Uterus (tissue), 2 donors: ENCODE results near the gene LILRB2.

Experiments
- POLR2A ChIP-seq, 2 donors: fragments of 450-650 bp; IDR thresholded peaks; one replicate each; pipeline ENCODE4 v1.6.1; 2016; ENCODE audit warnings: antibody characterized with exemption in 2 of 2, mild to moderate bottlenecking in 1 of 2, moderate library complexity in 1 of 2
- TF ChIP-seq, protein P1 (sequence below), 4 experiments: fragments of 200-600 bp in 2 of 4; fragments of 450-650 bp in 2 of 4; sonication (generic) in 2 of 4; IDR thresholded peaks; one replicate each; pipeline ENCODE4 v1.5.1; 2016 to 2019; ENCODE audit warnings: antibody characterized with exemption in 4 of 4, mild to moderate bottlenecking in 2 of 4, moderate library complexity in 1 of 4

DNA sequence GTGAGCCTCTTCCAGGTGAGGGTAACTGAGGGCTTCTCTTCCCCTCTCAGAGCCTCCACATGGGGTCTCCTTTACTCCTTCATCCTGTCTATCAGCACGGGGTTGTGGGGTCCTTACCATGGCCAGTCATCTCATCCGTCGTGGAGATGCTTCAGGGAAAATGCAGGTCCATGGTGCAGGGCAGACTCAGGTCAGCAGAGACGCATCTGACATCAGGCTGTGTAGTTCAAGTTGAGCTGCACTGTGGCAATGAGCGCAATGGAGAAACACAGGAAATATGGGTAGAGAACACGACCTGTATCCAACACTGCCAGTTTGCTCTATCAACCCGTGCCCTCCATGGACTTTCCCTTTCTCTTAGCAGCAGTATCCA, 18.2 kb upstream of the LILRB2 start:
- TF ChIP-seq, protein P1, sequence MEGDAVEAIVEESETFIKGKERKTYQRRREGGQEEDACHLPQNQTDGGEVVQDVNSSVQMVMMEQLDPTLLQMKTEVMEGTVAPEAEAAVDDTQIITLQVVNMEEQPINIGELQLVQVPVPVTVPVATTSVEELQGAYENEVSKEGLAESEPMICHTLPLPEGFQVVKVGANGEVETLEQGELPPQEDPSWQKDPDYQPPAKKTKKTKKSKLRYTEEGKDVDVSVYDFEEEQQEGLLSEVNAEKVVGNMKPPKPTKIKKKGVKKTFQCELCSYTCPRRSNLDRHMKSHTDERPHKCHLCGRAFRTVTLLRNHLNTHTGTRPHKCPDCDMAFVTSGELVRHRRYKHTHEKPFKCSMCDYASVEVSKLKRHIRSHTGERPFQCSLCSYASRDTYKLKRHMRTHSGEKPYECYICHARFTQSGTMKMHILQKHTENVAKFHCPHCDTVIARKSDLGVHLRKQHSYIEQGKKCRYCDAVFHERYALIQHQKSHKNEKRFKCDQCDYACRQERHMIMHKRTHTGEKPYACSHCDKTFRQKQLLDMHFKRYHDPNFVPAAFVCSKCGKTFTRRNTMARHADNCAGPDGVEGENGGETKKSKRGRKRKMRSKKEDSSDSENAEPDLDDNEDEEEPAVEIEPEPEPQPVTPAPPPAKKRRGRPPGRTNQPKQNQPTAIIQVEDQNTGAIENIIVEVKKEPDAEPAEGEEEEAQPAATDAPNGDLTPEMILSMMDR (IDR thresholded peaks at IDR 0.05) = no peak
- no peak for TF ChIP-seq POLR2A (IDR thresholded peaks at IDR 0.05)
